CD4-positive, alpha-beta T cell (primary cell): ENCODE results near the gene NPR3. TPM values are rescaled to one million over a fixed set of nuclear protein-coding genes. Genes with fewer than 3 reads are reported as not detected.

Experiments
- ATAC-seq: fragments of 200-7000 bp; cut with Tn5 transposase; one replicate; pipeline ENCODE4 v1.10.0; 2022; ENCODE audit warnings: mild to moderate bottlenecking; ENCODE audit not compliant: poor library complexity
- CTCF ChIA-PET: fragments of 350-600 bp; sonication (Branson Sonifier 250); formaldehyde crosslinking; loops from one replicate; lab custom pipeline; 2021; ENCODE audit warnings: antibody characterized with exemption, inconsistent platforms; lab: Charles Lee
- POLR2A ChIA-PET: fragments of 350-600 bp; sonication (Branson Sonifier 250); formaldehyde crosslinking; loops from one replicate; lab custom pipeline; 2021; ENCODE audit warnings: antibody characterized with exemption, inconsistent platforms; lab: Charles Lee
- DNase-seq, 14 experiments: peaks; one replicate each; pipeline ENCODE4 v3.0.0-alpha.2; 2013 to 2020; ENCODE audit warnings: mixed read lengths in 2 of 14
- H3K27ac ChIP-seq, 2 donors: one replicate each; pipeline versions ENCODE4 v1.5.1 to v1.7.0; 2013; ENCODE audit warnings: low read length in 2 of 2, low read depth in 1 of 2, mild to moderate bottlenecking in 1 of 2
- H3K27me3 ChIP-seq, 2 experiments: 1 replicate in 1 of 2; 2 replicates in 1 of 2; pipeline versions ENCODE4 v1.6.1 to v1.7.0; 2013; ENCODE audit warnings: low read length in 2 of 2, control low read depth in 1 of 2, mild to moderate bottlenecking in 1 of 2, moderate library complexity in 1 of 2; ENCODE audit not compliant: insufficient read depth in 2 of 2, control insufficient read depth in 1 of 2
- H3K36me3 ChIP-seq: one replicate; pipeline ENCODE4 v1.6.1; 2013; ENCODE audit warnings: low read length, control low read depth; ENCODE audit not compliant: insufficient read depth
- H3K4me1 ChIP-seq: one replicate; pipeline ENCODE4 v1.6.1; 2013; ENCODE audit warnings: low read length, control low read depth; ENCODE audit not compliant: insufficient read depth
- H3K4me3 ChIP-seq: one replicate; pipeline ENCODE4 v1.5.1; 2013; ENCODE audit warnings: mild to moderate bottlenecking, low read length, moderate library complexity
- H3K9me3 ChIP-seq, 2 experiments: 1 replicate in 1 of 2; 2 replicates in 1 of 2; pipeline versions ENCODE4 v1.6.1 to v1.7.0; 2013; ENCODE audit warnings: low read length in 2 of 2, mild to moderate bottlenecking in 2 of 2, control low read depth in 1 of 2, moderate library complexity in 1 of 2; ENCODE audit not compliant: control insufficient read depth in 1 of 2, insufficient read depth in 1 of 2
- H3K27ac Mint-ChIP-seq: one replicate; pipeline ENCODE4 v1.8.0; 2020; ENCODE audit warnings: mixed read lengths
- H3K27me3 Mint-ChIP-seq: one replicate; pipeline ENCODE4 v1.8.0; 2021; ENCODE audit warnings: mixed read lengths
- H3K36me3 Mint-ChIP-seq: one replicate; pipeline ENCODE4 v1.8.0; 2021; ENCODE audit warnings: low read depth, mixed read lengths
- H3K4me1 Mint-ChIP-seq: one replicate; pipeline ENCODE4 v1.8.0; 2021; ENCODE audit warnings: low read depth, mixed read lengths
- H3K4me3 Mint-ChIP-seq: one replicate; pipeline ENCODE4 v1.8.0; 2020; ENCODE audit warnings: mild to moderate bottlenecking, mixed read lengths
- H3K9me3 Mint-ChIP-seq: one replicate; pipeline ENCODE4 v1.8.0; 2020; ENCODE audit warnings: mixed read lengths
- intact Hi-C, 2 experiments: fragments of 100-400 bp; cut with DNase I in 1 of 2; cut with micrococcal nuclease in 1 of 2; formaldehyde crosslinking; loops; one replicate each; pipeline versions ENCODE4 v1.15.1 to v1.9.0; 2023 to 2025; cut with DNase I, micrococcal nuclease
- total RNA-seq, 174 experiments: library from RNA in 2 of 174; stranded (reverse) in 2 of 174; gene quantifications; one replicate each; pipeline ENCODE4 v1.2.3 and lab custom pipeline; 2021 to 2026
- TF ChIP-seq, protein P1 (sequence below): fragments of 200-600 bp; IDR thresholded peaks from one replicate; pipeline ENCODE4 v1.8.0; 2022; ENCODE audit warnings: antibody characterized with exemption, mild to moderate bottlenecking

The NPR3 gene
- total RNA-seq, 2 experiments from 2014 or later, result not detected

DNA sequence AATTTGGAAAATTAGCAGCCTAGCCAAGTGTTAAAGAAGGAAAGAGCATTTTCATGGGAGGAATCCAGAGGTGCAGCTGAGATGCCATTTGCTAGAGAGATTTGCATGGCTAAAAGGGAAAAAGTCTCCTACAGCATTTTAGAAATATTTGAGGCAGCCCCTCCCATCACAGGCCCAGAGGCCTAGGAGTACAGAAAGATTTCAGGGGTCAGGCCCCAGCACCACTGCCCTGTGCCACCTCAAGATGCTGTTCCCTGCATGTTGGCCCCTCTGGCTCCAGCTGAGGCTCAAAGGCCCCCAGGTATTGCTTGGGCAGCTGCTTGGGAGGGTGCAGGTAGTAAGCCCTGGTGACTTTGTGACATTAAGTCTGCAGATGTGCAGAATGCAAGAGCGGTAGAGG, 26.9 kb upstream of the NPR3 start:
- Mint-ChIP-seq H3K4me1 (no peaks in the 10 kb centered on the region), H3K4me3 (no peak overlapping the region), H3K27ac (no peak overlapping the region), H3K36me3 (no peaks in the 10 kb centered on the region), H3K27me3 (peaks cover 6% of the 10 kb centered on the region), H3K9me3 (peaks cover 7% of the 10 kb centered on the region)
- intact Hi-C loops, result no loop called here
- H3K9me3 ChIP-seq, result peaks cover 8 to 14% of the 10 kb centered on the region in 2 experiments
- ChIA-PET CTCF (no interaction called here), POLR2A (no interaction called here)
- H3K36me3 ChIP-seq, result no peaks in the 10 kb centered on the region
- H3K4me3 ChIP-seq, result no peak overlapping the region
- no peaks in the 10 kb centered on the region for H3K27me3 ChIP-seq
- H3K27ac ChIP-seq, result no peak overlapping the region
- DNase-seq, result no peak
- TF ChIP-seq, protein P1, sequence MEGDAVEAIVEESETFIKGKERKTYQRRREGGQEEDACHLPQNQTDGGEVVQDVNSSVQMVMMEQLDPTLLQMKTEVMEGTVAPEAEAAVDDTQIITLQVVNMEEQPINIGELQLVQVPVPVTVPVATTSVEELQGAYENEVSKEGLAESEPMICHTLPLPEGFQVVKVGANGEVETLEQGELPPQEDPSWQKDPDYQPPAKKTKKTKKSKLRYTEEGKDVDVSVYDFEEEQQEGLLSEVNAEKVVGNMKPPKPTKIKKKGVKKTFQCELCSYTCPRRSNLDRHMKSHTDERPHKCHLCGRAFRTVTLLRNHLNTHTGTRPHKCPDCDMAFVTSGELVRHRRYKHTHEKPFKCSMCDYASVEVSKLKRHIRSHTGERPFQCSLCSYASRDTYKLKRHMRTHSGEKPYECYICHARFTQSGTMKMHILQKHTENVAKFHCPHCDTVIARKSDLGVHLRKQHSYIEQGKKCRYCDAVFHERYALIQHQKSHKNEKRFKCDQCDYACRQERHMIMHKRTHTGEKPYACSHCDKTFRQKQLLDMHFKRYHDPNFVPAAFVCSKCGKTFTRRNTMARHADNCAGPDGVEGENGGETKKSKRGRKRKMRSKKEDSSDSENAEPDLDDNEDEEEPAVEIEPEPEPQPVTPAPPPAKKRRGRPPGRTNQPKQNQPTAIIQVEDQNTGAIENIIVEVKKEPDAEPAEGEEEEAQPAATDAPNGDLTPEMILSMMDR, result no peak
- no peaks in the 10 kb centered on the region for H3K4me1 ChIP-seq
- ATAC-seq, result no peak

DNA sequence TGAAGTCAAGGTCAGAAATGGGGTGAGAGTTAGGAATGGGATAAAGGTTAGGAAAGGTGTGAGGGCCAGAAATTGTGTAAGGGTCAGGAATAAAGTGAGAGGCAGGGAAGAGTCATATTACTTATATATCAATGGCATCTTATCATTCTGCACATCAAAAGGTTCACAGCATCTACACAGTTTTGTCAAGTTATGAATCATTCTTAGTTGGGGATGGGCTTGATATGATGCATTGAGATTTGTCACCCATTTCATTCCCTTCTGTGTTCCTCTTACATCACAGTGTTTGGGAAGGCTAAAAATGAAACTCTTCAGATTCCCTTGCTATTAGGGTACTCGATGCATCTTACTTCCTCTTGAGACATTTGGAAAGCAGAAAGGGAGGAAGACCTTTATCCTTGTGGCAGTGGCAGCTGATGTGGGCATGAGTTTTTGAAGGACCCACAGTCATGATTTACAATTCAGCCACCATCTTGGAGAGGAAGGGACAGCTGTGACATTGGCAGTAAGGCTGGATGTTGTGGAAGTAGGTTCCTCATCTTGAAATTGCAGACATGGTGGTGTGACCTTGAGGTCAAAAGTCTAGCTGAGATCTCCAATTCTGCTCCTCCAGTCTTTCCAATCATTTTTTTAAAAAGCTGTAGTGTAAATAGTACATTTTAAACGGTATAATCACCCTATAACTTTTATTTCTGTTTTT, 24.2 kb upstream of the NPR3 start:
- POLR2A ChIA-PET, result no interaction called here

DNA sequence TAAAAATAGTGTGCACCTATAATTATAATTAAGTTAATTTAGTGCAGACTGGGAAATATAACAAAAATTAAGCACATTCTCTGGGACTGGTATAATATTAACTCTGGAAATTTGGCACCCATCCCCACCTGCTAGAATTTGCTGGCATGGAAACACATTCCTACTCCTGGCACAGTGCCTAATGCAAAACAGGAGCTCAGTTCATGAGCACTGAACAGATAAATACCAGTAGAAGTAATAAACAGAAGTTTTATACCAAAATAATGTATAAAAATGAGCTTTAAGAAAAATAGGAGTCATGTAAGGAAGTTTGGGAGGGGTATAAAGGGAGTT, 23.7 kb upstream of the NPR3 start:
- H3K4me3 Mint-ChIP-seq, result no peak overlapping the region
- H3K9me3 Mint-ChIP-seq, result peaks cover 7% of the 10 kb centered on the region
- H3K27me3 ChIP-seq, result no peaks in the 10 kb centered on the region
- ATAC-seq (no peak), DNase-seq (no peak)
- H3K27me3 Mint-ChIP-seq, result peaks cover 6% of the 10 kb centered on the region
- peaks cover 8 to 15% of the 10 kb centered on the region in 2 experiments for H3K9me3 ChIP-seq
- H3K4me3 ChIP-seq, result no peak overlapping the region
- ChIA-PET POLR2A (no interaction called here), CTCF (no interaction called here)
- no peaks in the 10 kb centered on the region for H3K36me3 Mint-ChIP-seq
- H3K36me3 ChIP-seq, result no peaks in the 10 kb centered on the region
- no peak overlapping the region for H3K27ac Mint-ChIP-seq
- H3K4me1 Mint-ChIP-seq, result no peaks in the 10 kb centered on the region
- H3K4me1 ChIP-seq, result no peaks in the 10 kb centered on the region
- intact Hi-C loops, result no loop called here
- TF ChIP-seq, protein P1, result no peak
- H3K27ac ChIP-seq, result no peak overlapping the region

More for the DNA sequence above, 24.2 kb upstream of the NPR3 start:
- intact Hi-C loops, result no loop called here
- H3K27me3 ChIP-seq, result no peaks in the 10 kb centered on the region
- Mint-ChIP-seq H3K4me3 (no peak overlapping the region), H3K27ac (no peak overlapping the region), H3K27me3 (peaks cover 6% of the 10 kb centered on the region), H3K9me3 (peaks cover 7% of the 10 kb centered on the region), H3K36me3 (no peaks in the 10 kb centered on the region), H3K4me1 (no peaks in the 10 kb centered on the region)
- no peak overlapping the region for H3K27ac ChIP-seq
- ATAC-seq (no peak), DNase-seq (no peak)
- peaks cover 8 to 15% of the 10 kb centered on the region in 2 experiments for H3K9me3 ChIP-seq
- H3K36me3 ChIP-seq, result no peaks in the 10 kb centered on the region
- CTCF ChIA-PET, result no interaction called here
- TF ChIP-seq, protein P1, result no peak
- H3K4me3 ChIP-seq, result no peak overlapping the region
- H3K4me1 ChIP-seq, result no peaks in the 10 kb centered on the region
